ENCODE results near the gene APOBEC2. TPM values are rescaled to one million over a fixed set of nuclear protein-coding genes. Genes with fewer than 3 reads are reported as not detected.

APOBEC2 gene
- total and polyA plus RNA-seq, 2 of the 4 experiments (the other 2 are of a cell fraction): not detected

DNA sequence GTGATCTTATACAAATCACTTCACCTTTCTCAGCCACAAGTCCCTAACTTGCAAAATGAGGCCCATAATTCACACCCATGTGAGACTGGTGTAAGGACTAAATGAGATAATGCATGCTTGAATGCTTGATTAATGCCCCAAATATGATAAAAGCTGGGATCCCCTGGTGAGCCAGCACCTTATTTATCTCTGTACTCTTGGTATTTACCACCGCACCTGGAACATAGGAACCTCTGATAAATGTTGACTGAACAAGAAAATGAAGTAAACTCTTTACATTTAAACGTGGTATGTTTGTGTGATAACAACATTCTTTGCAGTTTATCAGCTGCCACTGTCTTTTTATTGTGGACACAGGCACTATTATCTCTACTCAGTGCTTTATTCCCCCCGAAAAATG lies 2.5 kb upstream of the APOBEC2 start:
- Histone ChIP-seq H3K36me3 (ENCODE audit: control insufficient read depth, insufficient read depth, low read length) (no peaks in the 10 kb centered on the region), H2BK5ac (ENCODE audit: low read depth, low read length, poor library complexity, severe bottlenecking) (no peak overlapping the region), H3K9ac (ENCODE audit: low read depth, low read length) (no peak overlapping the region), H2BK20ac (ENCODE audit: low read depth, low read length) (no peak overlapping the region), H3K23ac (ENCODE audit: low read depth, low read length) (no peak overlapping the region), H3K14ac (replicated peaks; ENCODE audit: low read depth, low read length) (no peak overlapping the region), H3K56ac (ENCODE audit: extremely low read depth, insufficient read depth, low read length) (no peak overlapping the region), H2AFZ (replicated peaks; ENCODE audit: low read length, poor library complexity) (no peak overlapping the region), H3K27ac (ENCODE audit: insufficient read depth, low read length) (no peak overlapping the region), H3K4me2 (ENCODE audit: low read depth, low read length) (no peak overlapping the region), H2BK15ac (ENCODE audit: low read depth, low read length) (no peak overlapping the region), H3K9me3 (ENCODE audit: control insufficient read depth, insufficient read depth, low read length) (no peaks in the 10 kb centered on the region), H3K27me3 (ENCODE audit: control insufficient read depth, insufficient read depth, low read length) (peaks cover 16% of the 10 kb centered on the region), H4K8ac (ENCODE audit: low read depth in 2 of 2, low read length in 2 of 2) (no peak overlapping the region), H2BK120ac (ENCODE audit: low read depth, low read length) (no peak overlapping the region), H4K20me1 (ENCODE audit: insufficient read depth, low read length) (no peaks in the 10 kb centered on the region), H3K79me1 (ENCODE audit: low read depth in 1 of 2, low read length in 2 of 2) (no peaks in the 10 kb centered on the region), H3K9me1 (ENCODE audit: insufficient read depth, low read length) (0 out of 2 replicates have a peak, but pooled peaks cover 4% of the 10 kb centered on the region), H4K91ac (ENCODE audit: insufficient read depth, low read depth, low read length) (no peak overlapping the region), H3K18ac (ENCODE audit: low read depth, low read length) (no peak overlapping the region), H3K4me3 (ENCODE audit: insufficient read depth, low read depth, low read length) (no peak overlapping the region), H2AK9ac (replicated peaks; ENCODE audit: low read depth, low read length, poor library complexity) (no peak overlapping the region), H3K4ac (ENCODE audit: low read depth, low read length) (no peak overlapping the region), H3K4me1 (ENCODE audit: control insufficient read depth, insufficient read depth, low read length) (peaks cover 4% of the 10 kb centered on the region; the same call in 1 of the 2 replicates), H4K5ac (ENCODE audit: low read depth, low read length) (no peak overlapping the region), H2AK5ac (ENCODE audit: low read depth, low read length) (no peak overlapping the region)
- ChIA-PET CTCF (no interaction called here), POLR2A (ENCODE audit: unreplicated experiment) (no interaction called here)
- intact Hi-C loops (cut with micrococcal nuclease): no loop called here
- in situ Hi-C loops (cut with MboI; ENCODE audit: low sequenced_read_pairs): no loop called here
- dilution Hi-C loops (cut with HindIII; ENCODE audit: low sequenced_read_pairs, unreplicated experiment): no loop called here
- DNase-seq: no peak
- WGBS, 2 experiments (ENCODE audit: extremely low coverage in 2 of 2, insufficient read length in 1 of 2): no CpG with 5 or more reads among the region's 3 CpGs
- ATAC-seq (ENCODE audit: low read depth): no peak
- no TSS peak for BruUV-seq (replicated peaks)
- TF ChIP-seq, protein P1, sequence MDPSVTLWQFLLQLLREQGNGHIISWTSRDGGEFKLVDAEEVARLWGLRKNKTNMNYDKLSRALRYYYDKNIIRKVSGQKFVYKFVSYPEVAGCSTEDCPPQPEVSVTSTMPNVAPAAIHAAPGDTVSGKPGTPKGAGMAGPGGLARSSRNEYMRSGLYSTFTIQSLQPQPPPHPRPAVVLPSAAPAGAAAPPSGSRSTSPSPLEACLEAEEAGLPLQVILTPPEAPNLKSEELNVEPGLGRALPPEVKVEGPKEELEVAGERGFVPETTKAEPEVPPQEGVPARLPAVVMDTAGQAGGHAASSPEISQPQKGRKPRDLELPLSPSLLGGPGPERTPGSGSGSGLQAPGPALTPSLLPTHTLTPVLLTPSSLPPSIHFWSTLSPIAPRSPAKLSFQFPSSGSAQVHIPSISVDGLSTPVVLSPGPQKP (IDR thresholded peaks at IDR 0.05; ENCODE audit: borderline replicate concordance, low read depth, low read length): no peak
- no peak for TF ChIP-seq RAD21 (IDR thresholded peaks at IDR 0.05; ENCODE audit: low read length)
- TF ChIP-seq MXI1 (IDR thresholded peaks at IDR 0.05; ENCODE audit: borderline replicate concordance, low read depth, low read length): no peak
- TF ChIP-seq SMC3 (IDR thresholded peaks at IDR 0.05; ENCODE audit: low read depth, low read length): no peak
- TF ChIP-seq CEBPB (IDR thresholded peaks at IDR 0.05; ENCODE audit: low read depth, low read length): no peak
- no peak for TF ChIP-seq RFX5 (IDR thresholded peaks at IDR 0.05; ENCODE audit: low read depth, low read length)
- no peak for TF ChIP-seq BHLHE40 (IDR thresholded peaks at IDR 0.05; ENCODE audit: low read depth, low read length)
- TF ChIP-seq MAFK (IDR thresholded peaks at IDR 0.05; ENCODE audit: low read depth, low read length): no peak
- no peak for TF ChIP-seq POLR2A (IDR thresholded peaks at IDR 0.05; ENCODE audit: low read depth, low read length)
- no peak for TF ChIP-seq CHD1 (IDR thresholded peaks at IDR 0.05; ENCODE audit: low read depth, low read length)
- TF ChIP-seq RCOR1 (IDR thresholded peaks at IDR 0.05; ENCODE audit: insufficient replicate concordance, low read length): no peak
- no peak for TF ChIP-seq CTCF (conservative IDR thresholded peaks at IDR 0.05; ENCODE audit: low read depth, low read length)
- no peak for TF ChIP-seq NFE2L2 (IDR thresholded peaks at IDR 0.05; ENCODE audit: low read depth, low read length)
- no peak for TF ChIP-seq FOS (IDR thresholded peaks at IDR 0.05; ENCODE audit: low read depth, low read length)
- no peak for TF ChIP-seq USF2 (IDR thresholded peaks at IDR 0.05; ENCODE audit: low read depth, low read length)
